ENCODE measurements around the gene PGA4. TPM values are rescaled to one million over a fixed set of nuclear protein-coding genes. Genes with fewer than 3 reads are reported as not detected.
"Not testable (repeated sequence)": the region's sequence is repeated elsewhere in the genome, so short reads cannot be mapped to it uniquely, and the experiment has no call there.

PGA4 gene
- total and polyA plus RNA-seq, 2 experiments from 2014 or later: 0.81 TPM; not detected in 1

DNA sequence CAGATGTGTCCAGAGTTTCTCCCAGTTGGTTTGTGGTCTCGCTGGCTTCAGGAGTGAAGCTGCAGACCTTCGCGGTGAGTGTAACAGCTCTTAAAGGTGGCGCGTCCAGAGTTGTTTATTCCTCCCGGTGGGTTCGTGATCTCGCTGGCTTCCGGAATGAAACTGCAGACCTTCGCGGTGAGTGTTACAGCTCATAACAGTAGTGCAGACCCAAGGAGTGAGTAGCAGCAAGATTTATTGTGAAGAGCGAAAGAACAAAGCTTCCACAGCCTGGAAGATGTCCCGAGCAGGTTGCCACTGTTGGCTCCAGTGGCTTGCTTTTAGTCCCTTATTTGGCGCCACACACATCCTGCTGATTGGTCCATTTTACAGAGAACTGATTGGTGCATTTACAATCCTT lies 20.7 kb upstream of the PGA4 start (continued):
- TF ChIP-seq, protein P1, sequence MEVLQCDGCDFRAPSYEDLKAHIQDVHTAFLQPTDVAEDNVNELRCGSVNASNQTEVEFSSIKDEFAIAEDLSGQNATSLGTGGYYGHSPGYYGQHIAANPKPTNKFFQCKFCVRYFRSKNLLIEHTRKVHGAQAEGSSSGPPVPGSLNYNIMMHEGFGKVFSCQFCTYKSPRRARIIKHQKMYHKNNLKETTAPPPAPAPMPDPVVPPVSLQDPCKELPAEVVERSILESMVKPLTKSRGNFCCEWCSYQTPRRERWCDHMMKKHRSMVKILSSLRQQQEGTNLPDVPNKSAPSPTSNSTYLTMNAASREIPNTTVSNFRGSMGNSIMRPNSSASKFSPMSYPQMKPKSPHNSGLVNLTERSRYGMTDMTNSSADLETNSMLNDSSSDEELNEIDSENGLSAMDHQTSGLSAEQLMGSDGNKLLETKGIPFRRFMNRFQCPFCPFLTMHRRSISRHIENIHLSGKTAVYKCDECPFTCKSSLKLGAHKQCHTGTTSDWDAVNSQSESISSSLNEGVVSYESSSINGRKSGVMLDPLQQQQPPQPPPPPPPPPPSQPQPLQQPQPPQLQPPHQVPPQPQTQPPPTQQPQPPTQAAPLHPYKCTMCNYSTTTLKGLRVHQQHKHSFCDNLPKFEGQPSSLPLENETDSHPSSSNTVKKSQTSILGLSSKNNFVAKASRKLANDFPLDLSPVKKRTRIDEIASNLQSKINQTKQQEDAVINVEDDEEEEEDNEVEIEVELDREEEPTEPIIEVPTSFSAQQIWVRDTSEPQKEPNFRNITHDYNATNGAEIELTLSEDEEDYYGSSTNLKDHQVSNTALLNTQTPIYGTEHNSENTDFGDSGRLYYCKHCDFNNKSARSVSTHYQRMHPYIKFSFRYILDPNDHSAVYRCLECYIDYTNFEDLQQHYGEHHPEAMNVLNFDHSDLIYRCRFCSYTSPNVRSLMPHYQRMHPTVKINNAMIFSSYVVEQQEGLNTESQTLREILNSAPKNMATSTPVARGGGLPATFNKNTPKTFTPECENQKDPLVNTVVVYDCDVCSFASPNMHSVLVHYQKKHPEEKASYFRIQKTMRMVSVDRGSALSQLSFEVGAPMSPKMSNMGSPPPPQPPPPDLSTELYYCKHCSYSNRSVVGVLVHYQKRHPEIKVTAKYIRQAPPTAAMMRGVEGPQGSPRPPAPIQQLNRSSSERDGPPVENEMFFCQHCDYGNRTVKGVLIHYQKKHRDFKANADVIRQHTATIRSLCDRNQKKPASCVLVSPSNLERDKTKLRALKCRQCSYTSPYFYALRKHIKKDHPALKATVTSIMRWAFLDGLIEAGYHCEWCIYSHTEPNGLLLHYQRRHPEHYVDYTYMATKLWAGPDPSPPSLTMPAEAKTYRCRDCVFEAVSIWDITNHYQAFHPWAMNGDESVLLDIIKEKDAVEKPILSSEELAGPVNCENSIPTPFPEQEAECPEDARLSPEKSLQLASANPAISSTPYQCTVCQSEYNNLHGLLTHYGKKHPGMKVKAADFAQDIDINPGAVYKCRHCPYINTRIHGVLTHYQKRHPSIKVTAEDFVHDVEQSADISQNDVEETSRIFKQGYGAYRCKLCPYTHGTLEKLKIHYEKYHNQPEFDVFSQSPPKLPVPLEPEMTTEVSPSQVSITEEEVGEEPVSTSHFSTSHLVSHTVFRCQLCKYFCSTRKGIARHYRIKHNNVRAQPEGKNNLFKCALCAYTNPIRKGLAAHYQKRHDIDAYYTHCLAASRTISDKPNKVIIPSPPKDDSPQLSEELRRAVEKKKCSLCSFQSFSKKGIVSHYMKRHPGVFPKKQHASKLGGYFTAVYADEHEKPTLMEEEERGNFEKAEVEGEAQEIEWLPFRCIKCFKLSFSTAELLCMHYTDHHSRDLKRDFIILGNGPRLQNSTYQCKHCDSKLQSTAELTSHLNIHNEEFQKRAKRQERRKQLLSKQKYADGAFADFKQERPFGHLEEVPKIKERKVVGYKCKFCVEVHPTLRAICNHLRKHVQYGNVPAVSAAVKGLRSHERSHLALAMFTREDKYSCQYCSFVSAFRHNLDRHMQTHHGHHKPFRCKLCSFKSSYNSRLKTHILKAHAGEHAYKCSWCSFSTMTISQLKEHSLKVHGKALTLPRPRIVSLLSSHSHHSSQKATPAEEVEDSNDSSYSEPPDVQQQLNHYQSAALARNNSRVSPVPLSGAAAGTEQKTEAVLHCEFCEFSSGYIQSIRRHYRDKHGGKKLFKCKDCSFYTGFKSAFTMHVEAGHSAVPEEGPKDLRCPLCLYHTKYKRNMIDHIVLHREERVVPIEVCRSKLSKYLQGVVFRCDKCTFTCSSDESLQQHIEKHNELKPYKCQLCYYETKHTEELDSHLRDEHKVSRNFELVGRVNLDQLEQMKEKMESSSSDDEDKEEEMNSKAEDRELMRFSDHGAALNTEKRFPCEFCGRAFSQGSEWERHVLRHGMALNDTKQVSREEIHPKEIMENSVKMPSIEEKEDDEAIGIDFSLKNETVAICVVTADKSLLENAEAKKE (CRISPR knock-in tag; IDR thresholded peaks at IDR 0.05): no peak
- TF ChIP-seq EZH2phosphoT487 (IDR thresholded peaks at IDR 0.05; ENCODE audit: unreplicated experiment): no peak
- no peak for TF ChIP-seq STAT1 (IDR thresholded peaks at IDR 0.05; ENCODE audit: unreplicated experiment)
- TF ChIP-seq POLR2AphosphoS5 (IDR thresholded peaks at IDR 0.05; ENCODE audit: low read depth): no peak
- TF ChIP-seq, protein P2, sequence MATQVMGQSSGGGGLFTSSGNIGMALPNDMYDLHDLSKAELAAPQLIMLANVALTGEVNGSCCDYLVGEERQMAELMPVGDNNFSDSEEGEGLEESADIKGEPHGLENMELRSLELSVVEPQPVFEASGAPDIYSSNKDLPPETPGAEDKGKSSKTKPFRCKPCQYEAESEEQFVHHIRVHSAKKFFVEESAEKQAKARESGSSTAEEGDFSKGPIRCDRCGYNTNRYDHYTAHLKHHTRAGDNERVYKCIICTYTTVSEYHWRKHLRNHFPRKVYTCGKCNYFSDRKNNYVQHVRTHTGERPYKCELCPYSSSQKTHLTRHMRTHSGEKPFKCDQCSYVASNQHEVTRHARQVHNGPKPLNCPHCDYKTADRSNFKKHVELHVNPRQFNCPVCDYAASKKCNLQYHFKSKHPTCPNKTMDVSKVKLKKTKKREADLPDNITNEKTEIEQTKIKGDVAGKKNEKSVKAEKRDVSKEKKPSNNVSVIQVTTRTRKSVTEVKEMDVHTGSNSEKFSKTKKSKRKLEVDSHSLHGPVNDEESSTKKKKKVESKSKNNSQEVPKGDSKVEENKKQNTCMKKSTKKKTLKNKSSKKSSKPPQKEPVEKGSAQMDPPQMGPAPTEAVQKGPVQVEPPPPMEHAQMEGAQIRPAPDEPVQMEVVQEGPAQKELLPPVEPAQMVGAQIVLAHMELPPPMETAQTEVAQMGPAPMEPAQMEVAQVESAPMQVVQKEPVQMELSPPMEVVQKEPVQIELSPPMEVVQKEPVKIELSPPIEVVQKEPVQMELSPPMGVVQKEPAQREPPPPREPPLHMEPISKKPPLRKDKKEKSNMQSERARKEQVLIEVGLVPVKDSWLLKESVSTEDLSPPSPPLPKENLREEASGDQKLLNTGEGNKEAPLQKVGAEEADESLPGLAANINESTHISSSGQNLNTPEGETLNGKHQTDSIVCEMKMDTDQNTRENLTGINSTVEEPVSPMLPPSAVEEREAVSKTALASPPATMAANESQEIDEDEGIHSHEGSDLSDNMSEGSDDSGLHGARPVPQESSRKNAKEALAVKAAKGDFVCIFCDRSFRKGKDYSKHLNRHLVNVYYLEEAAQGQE (IDR thresholded peaks at IDR 0.05; ENCODE audit: unreplicated experiment): no peak
- no peak for TF ChIP-seq CREB1 (CRISPR knock-in tag; IDR thresholded peaks at IDR 0.05; ENCODE audit: low read depth)

DNA sequence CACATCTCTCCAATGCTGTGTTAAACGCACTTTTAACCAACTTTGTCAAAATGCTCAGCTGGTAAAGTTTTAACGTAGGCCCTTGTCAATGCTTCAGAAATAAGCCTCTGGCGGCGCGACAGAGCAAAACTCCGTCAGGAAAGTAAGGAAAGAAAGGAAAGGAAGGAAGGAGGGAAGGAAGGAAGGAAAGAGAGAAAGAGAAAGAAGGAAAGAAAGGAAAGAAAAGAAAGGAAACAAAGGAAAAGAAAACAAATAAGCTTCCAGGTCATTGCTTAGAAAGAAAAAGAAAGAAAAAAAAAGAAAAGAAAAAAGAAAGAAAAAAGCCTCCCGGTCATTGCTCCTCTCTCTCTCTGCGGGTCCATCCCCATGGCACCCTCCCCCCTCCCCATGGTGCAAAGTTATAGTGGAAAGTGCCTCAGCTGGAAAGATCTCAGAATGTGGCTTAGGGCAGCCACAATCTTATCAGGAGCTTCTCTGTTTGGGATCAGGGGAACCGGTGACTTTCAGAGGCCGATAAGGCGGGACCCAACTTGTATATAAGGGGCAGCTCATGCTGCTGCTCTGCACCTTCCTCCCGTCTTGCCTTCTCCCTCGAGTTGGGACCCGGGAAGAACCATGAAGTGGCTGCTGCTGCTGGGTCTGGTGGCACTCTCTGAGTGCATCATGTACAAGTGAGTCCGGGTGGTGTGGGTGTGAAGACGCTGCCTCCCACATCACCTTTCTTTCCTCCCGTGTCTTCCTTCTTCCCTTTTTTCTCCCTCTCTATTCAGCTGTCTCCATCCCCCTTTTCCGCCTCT lies 19.0 kb upstream of the PGA4 start, which contains the start of gene PGA3:
TSS of gene PGA3 (plus strand) at position 566 of the 797 bp plus-strand sequence. CDS start at position 616, 50 bp downstream.
- DNase-seq (ENCODE audit: low spot score); H3K27ac Mint-ChIP-seq; H3K4me3 ChIP-seq; H3K79me2 ChIP-seq (replicated peaks; ENCODE audit: insufficient read depth); H4K20me1 ChIP-seq (replicated peaks; ENCODE audit: insufficient read depth); H3K9me3 Mint-ChIP-seq; H3K4me1 Mint-ChIP-seq; H3K9me2 ChIP-seq (ENCODE audit: insufficient read depth); H3K4me2 ChIP-seq; H3K27me3 ChIP-seq (ENCODE audit: insufficient read depth); H3K27ac ChIP-seq (ENCODE audit: low read depth); H3K36me3 Mint-ChIP-seq (ENCODE audit: low read depth); H3K27me3 Mint-ChIP-seq (ENCODE audit: insufficient read depth, low read depth, poor library complexity); H3K4me1 ChIP-seq (ENCODE audit: insufficient read depth); H3K36me3 ChIP-seq (ENCODE audit: insufficient read depth); H3K4me3 Mint-ChIP-seq; H3F3A ChIP-seq (replicated peaks; ENCODE audit: low read depth): not testable (repeated sequence)
- H2AFZ ChIP-seq: 0 out of 2 replicates have a peak within 1 kb of the TSS, but pooled peaks have one; percentile 11
- ATAC-seq: peak; percentile 37

DNA sequence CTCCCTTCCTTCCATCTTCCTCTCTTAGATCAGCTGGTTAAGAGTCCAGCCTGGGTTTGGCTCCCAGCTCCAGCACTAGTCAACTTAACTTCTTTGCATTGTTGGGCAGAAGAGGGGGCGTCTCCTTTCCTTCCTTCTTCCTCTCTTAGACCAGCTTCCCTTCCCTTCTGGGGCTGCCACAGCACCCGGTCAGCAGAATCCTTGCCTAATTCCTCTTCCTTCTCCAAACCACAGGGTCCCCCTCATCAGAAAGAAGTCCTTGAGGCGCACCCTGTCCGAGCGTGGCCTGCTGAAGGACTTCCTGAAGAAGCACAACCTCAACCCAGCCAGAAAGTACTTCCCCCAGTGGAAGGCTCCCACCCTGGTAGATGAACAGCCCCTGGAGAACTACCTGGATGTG lies 18.3 kb upstream of the PGA4 start:
- H3F3A ChIP-seq (replicated peaks; ENCODE audit: low read depth); H3K4me3 Mint-ChIP-seq; H2AFZ ChIP-seq; H3K27me3 Mint-ChIP-seq (ENCODE audit: insufficient read depth, low read depth, poor library complexity); H3K36me3 ChIP-seq (ENCODE audit: insufficient read depth); DNase-seq (ENCODE audit: low spot score); H3K27me3 ChIP-seq (ENCODE audit: insufficient read depth); H3K4me1 ChIP-seq (ENCODE audit: insufficient read depth); H3K4me1 Mint-ChIP-seq; H4K20me1 ChIP-seq (replicated peaks; ENCODE audit: insufficient read depth); H3K9me2 ChIP-seq (ENCODE audit: insufficient read depth); H3K4me3 ChIP-seq; H3K36me3 Mint-ChIP-seq (ENCODE audit: low read depth); H3K27ac Mint-ChIP-seq; H3K27ac ChIP-seq (ENCODE audit: low read depth); H3K79me2 ChIP-seq (replicated peaks; ENCODE audit: insufficient read depth); ATAC-seq; H3K9me3 Mint-ChIP-seq; H3K4me2 ChIP-seq: not testable (repeated sequence)

All from GM23338 (cell line).